SK-N-SH treated with all-trans-retinoic acid at 6 μM for 48 hours (cell line): Measurements from ENCODE around the gene ANKRD55.
"Not testable (repeated sequence)": the region's sequence is repeated elsewhere in the genome, so short reads cannot be mapped to it uniquely, and the experiment has no call there.

Experiments used
- ATAC-seq: fragments of 200-7000 bp; cut with Tn5 transposase; 3 replicates; pipeline ENCODE4 v1.9.1; 2020; ENCODE audit warnings: mild to moderate bottlenecking, moderate library complexity
- ARNTL ChIP-seq: fragments of 450-650 bp; formaldehyde crosslinking; IDR thresholded peaks from 2 replicates; pipeline ENCODE4 v1.5.0; 2020; ENCODE audit warnings: low read depth, mild to moderate bottlenecking, moderate library complexity, borderline replicate concordance
- BACH2 ChIP-seq: fragments of 250-450 bp; sonication (Bioruptor Pico); IDR thresholded peaks from 2 replicates; pipeline ENCODE4 v1.9.0; 2021; ENCODE audit warnings: mild to moderate bottlenecking, borderline replicate concordance
- CSRNP3 ChIP-seq: fragments of 250-450 bp; sonication (Bioruptor Pico); IDR thresholded peaks from 2 replicates; pipeline ENCODE4 v1.5.1; 2021; ENCODE audit warnings: mild to moderate bottlenecking, moderate library complexity
- ESRRG ChIP-seq: fragments of 250-450 bp; sonication (Bioruptor Pico); IDR thresholded peaks from 2 replicates; pipeline ENCODE4 v1.6.1; 2021; ENCODE audit warnings: mild to moderate bottlenecking
- GLIS3 ChIP-seq: fragments of 250-450 bp; sonication (Bioruptor Pico); IDR thresholded peaks from 2 replicates; pipeline ENCODE4 v1.5.0; 2020; ENCODE audit warnings: mild to moderate bottlenecking, moderate library complexity
- ISL1 ChIP-seq: fragments of 250-450 bp; sonication (Bioruptor Pico); IDR thresholded peaks from 2 replicates; pipeline ENCODE4 v2.1.2; 2022; ENCODE audit warnings: mild to moderate bottlenecking, moderate library complexity
- OSR1 ChIP-seq: fragments of 250-450 bp; sonication (Bioruptor Pico); IDR thresholded peaks from 2 replicates; pipeline ENCODE4 v1.8.0; 2022; ENCODE audit warnings: moderate library complexity, mild to moderate bottlenecking, inconsistent platforms
- PPARA ChIP-seq: fragments of 250-450 bp; sonication (Bioruptor Pico); IDR thresholded peaks from 2 replicates; pipeline ENCODE4 v1.5.0; 2020; ENCODE audit warnings: mild to moderate bottlenecking, borderline replicate concordance
- RARB ChIP-seq: fragments of 250-450 bp; sonication (Bioruptor Pico); IDR thresholded peaks from 2 replicates; pipeline ENCODE4 v1.8.0; 2021; ENCODE audit warnings: mild to moderate bottlenecking, moderate library complexity
- SNAI2 ChIP-seq: fragments of 250-450 bp; sonication (Bioruptor Pico); IDR thresholded peaks from 2 replicates; pipeline ENCODE4 v1.5.0; 2020; ENCODE audit warnings: mild to moderate bottlenecking, moderate library complexity
- TCF4 ChIP-seq: fragments of 250-450 bp; sonication (Bioruptor Pico); IDR thresholded peaks from 2 replicates; pipeline ENCODE4 v1.8.0; 2021; ENCODE audit warnings: mild to moderate bottlenecking, moderate library complexity, borderline replicate concordance
- TOX ChIP-seq: fragments of 250-450 bp; sonication (Bioruptor Pico); IDR thresholded peaks from 2 replicates; pipeline ENCODE4 v1.8.0; 2021; ENCODE audit warnings: mild to moderate bottlenecking, moderate library complexity, borderline replicate concordance
- TSHZ2 ChIP-seq: fragments of 250-450 bp; sonication (Bioruptor Pico); IDR thresholded peaks from 2 replicates; pipeline ENCODE4 v1.5.0; 2020; ENCODE audit warnings: mild to moderate bottlenecking, moderate library complexity
- ZC3H10 ChIP-seq: fragments of 250-450 bp; sonication (Bioruptor Pico); IDR thresholded peaks from 2 replicates; pipeline ENCODE4 v1.5.1; 2021; ENCODE audit warnings: mild to moderate bottlenecking, moderate library complexity
- ZFP3 ChIP-seq: fragments of 250-450 bp; sonication (Bioruptor Pico); IDR thresholded peaks from 2 replicates; pipeline ENCODE4 v1.5.0; 2020; ENCODE audit warnings: mild to moderate bottlenecking, moderate library complexity
- ZFP30 ChIP-seq: fragments of 450-650 bp; formaldehyde crosslinking; IDR thresholded peaks from 2 replicates; pipeline ENCODE4 v1.5.0; 2022; ENCODE audit warnings: mild to moderate bottlenecking, moderate library complexity
- ZNF565 ChIP-seq: fragments of 450-650 bp; formaldehyde crosslinking; conservative IDR thresholded peaks from 2 replicates; pipeline ENCODE4 v1.5.0; 2020; ENCODE audit warnings: low read depth, mild to moderate bottlenecking, moderate library complexity
- ZNF70 ChIP-seq: fragments of 450-650 bp; formaldehyde crosslinking; IDR thresholded peaks from 2 replicates; pipeline ENCODE4 v1.5.0; 2020; ENCODE audit warnings: mild to moderate bottlenecking, moderate library complexity
- ZNF8 ChIP-seq: fragments of 450-650 bp; formaldehyde crosslinking; IDR thresholded peaks from 2 replicates; pipeline ENCODE4 v1.5.0; 2020; ENCODE audit warnings: mild to moderate bottlenecking, moderate library complexity
- TF ChIP-seq, protein P1 (sequence below): fragments of 250-450 bp; sonication (Bioruptor Pico); IDR thresholded peaks from 2 replicates; pipeline ENCODE4 v1.8.0; 2021; ENCODE audit warnings: low read depth, mild to moderate bottlenecking, moderate library complexity, borderline replicate concordance
- TF ChIP-seq, protein P2 (sequence below): fragments of 250-450 bp; sonication (Bioruptor Pico); IDR thresholded peaks from 2 replicates; pipeline ENCODE4 v1.5.1; 2020; ENCODE audit warnings: low read depth, mild to moderate bottlenecking, moderate library complexity

The ANKRD55 gene

DNA sequence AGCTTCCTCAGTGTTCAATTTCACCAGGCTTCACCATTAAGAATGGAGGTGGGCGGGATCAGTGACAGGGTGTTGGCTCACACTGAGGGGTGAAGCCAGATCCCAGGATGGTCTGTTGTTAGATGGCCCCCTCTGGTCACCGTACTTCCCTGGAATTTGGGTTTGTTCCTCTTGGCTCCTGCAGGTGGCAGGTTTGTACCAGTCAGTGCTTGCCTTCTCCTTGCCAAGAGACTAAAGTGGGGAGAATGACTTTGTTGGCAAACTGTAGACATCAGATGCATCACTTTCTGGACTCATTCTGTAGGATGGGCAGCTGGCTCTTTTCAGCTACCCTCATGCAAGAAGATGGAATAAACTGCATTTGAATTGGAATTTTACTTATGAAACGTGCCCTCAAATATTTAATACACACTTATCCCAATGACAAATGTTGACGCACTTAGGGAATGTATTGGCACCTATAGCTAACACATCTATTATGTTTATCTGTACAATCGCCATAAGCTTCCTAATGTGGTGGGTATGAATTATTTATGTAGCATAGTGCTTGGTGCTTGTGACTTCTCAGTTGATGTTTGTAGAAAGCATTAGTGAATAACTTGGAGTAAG is 31.4 kb upstream of the ANKRD55 start:
- TF ChIP-seq ZNF565 (no peak), TSHZ2 (CRISPR knock-in tag) (no peak), TOX (CRISPR knock-in tag) (no peak), ARNTL (CRISPR knock-in tag) (no peak), ESRRG (CRISPR knock-in tag) (no peak), CSRNP3 (CRISPR knock-in tag) (no peak), OSR1 (CRISPR knock-in tag) (no peak), ZFP30 (no peak), BACH2 (CRISPR knock-in tag) (no peak), ZC3H10 (CRISPR knock-in tag) (no peak), ZFP3 (CRISPR knock-in tag) (no peak)
- TF ChIP-seq, protein P1, sequence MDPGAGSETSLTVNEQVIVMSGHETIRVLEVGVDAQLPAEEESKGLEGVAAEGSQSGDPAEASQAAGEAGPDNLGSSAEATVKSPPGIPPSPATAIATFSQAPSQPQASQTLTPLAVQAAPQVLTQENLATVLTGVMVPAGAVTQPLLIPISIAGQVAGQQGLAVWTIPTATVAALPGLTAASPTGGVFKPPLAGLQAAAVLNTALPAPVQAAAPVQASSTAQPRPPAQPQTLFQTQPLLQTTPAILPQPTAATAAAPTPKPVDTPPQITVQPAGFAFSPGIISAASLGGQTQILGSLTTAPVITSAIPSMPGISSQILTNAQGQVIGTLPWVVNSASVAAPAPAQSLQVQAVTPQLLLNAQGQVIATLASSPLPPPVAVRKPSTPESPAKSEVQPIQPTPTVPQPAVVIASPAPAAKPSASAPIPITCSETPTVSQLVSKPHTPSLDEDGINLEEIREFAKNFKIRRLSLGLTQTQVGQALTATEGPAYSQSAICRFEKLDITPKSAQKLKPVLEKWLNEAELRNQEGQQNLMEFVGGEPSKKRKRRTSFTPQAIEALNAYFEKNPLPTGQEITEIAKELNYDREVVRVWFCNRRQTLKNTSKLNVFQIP (CRISPR knock-in tag): no peak
- peak; percentile 80 for ATAC-seq

GRCh38 chr5:56262279-56262678 is 29.1 kb upstream of the ANKRD55 start:
- TF ChIP-seq ZNF565 (no peak), PPARA (CRISPR knock-in tag) (no peak), ISL1 (CRISPR knock-in tag) (no peak), TCF4 (CRISPR knock-in tag) (no peak), ARNTL (CRISPR knock-in tag) (no peak), RARB (CRISPR knock-in tag) (no peak)
- TF ChIP-seq, protein P2, sequence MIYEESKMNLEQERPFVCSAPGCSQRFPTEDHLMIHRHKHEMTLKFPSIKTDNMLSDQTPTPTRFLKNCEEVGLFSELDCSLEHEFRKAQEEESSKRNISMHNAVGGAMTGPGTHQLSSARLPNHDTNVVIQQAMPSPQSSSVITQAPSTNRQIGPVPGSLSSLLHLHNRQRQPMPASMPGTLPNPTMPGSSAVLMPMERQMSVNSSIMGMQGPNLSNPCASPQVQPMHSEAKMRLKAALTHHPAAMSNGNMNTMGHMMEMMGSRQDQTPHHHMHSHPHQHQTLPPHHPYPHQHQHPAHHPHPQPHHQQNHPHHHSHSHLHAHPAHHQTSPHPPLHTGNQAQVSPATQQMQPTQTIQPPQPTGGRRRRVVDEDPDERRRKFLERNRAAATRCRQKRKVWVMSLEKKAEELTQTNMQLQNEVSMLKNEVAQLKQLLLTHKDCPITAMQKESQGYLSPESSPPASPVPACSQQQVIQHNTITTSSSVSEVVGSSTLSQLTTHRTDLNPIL (CRISPR knock-in tag): no peak
- ATAC-seq: no peak

GRCh38 chr5:56259002-56259511 is 25.9 kb upstream of the ANKRD55 start:
- ATAC-seq: peak; percentile 99
- TF ChIP-seq ISL1 (CRISPR knock-in tag) (peak; percentile 68), RARB (CRISPR knock-in tag) (no peak), ZC3H10 (CRISPR knock-in tag) (0 out of 2 replicates have a peak, but pooled peaks have one; percentile 13)

DNA sequence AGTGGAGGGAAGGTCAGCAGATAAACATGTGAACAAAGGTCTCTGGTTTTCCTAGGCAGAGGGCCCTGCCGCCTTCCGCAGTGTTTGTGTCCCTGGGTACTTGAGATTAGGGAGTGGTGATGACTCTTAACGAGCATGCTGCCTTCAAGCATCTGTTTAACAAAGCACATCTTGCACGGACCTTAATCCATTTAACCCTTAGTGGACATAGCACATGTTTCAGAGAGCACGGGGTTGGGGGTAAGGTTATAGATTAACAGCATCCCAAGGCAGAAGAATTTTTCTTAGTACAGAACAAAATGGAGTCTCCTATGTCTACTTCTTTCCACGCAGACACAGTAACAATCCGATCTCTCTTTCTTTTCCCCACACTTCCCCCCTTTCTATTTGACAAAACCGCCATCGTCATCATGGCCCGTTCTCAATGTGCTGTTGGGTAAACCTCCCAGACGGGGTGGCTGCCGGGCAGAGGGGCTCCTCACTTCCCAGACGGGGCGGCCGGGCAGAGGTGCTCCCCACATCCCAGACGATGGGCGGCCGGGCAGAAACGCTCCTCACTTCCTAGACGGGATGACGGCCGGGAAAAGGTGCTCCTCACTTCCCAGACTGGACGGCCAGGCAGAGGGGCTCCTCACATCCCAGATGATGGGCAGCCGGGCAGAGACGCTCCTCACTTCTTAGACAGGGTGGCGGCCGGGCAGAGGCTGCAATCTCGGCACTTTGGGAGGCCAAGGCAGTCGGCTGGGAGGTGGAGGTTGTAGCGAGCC is 24.8 kb upstream of the ANKRD55 start:
- ATAC-seq: not testable (repeated sequence)

- no peak for ATAC-seq
- TF ChIP-seq SNAI2 (CRISPR knock-in tag) (no peak), CSRNP3 (CRISPR knock-in tag) (no peak), ISL1 (CRISPR knock-in tag) (no peak), ZNF8 (CRISPR knock-in tag) (no peak), ZNF565 (no peak), GLIS3 (CRISPR knock-in tag) (no peak), ZFP30 (no peak), ZNF70 (CRISPR knock-in tag) (no peak), ARNTL (CRISPR knock-in tag) (no peak), BACH2 (CRISPR knock-in tag) (no peak), PPARA (CRISPR knock-in tag) (no peak), TSHZ2 (CRISPR knock-in tag) (no peak)
Measured at GRCh38 chr5:56257010-56257409, 23.9 kb upstream of the ANKRD55 start.
